Endothelial cell (in vitro differentiated cells): ENCODE measurements around the gene SGSH. TPM values are rescaled to one million over a fixed set of nuclear protein-coding genes. Genes with fewer than 3 reads are reported as not detected.

Source experiments
- DNase-seq: peaks from one replicate; pipeline ENCODE4 v3.0.0; 2021; ENCODE audit warnings: low spot score
- H3K27ac Mint-ChIP-seq: one replicate; pipeline ENCODE4 v1.8.0; 2021; ENCODE audit warnings: mixed read lengths, inconsistent platforms; ENCODE audit not compliant: unreplicated experiment
- H3K27me3 Mint-ChIP-seq: one replicate; pipeline ENCODE4 v1.8.0; 2021; ENCODE audit warnings: mild to moderate bottlenecking, moderate library complexity, mixed read lengths, inconsistent platforms; ENCODE audit not compliant: unreplicated experiment
- H3K36me3 Mint-ChIP-seq: one replicate; pipeline ENCODE4 v1.8.0; 2021; ENCODE audit warnings: mild to moderate bottlenecking, low read depth, mixed read lengths, inconsistent platforms; ENCODE audit not compliant: unreplicated experiment
- H3K4me1 Mint-ChIP-seq: one replicate; pipeline ENCODE4 v1.8.0; 2021; ENCODE audit warnings: mild to moderate bottlenecking, mixed read lengths, inconsistent platforms; ENCODE audit not compliant: unreplicated experiment
- H3K4me3 Mint-ChIP-seq: one replicate; pipeline ENCODE4 v1.8.0; 2021; ENCODE audit warnings: mild to moderate bottlenecking, mixed read lengths, inconsistent platforms; ENCODE audit not compliant: unreplicated experiment
- H3K9me3 Mint-ChIP-seq: one replicate; pipeline ENCODE4 v1.8.0; 2021; ENCODE audit warnings: mixed read lengths, inconsistent platforms; ENCODE audit not compliant: unreplicated experiment
- CTCF ChIP-seq: fragments of 200-600 bp; sonication (generic); IDR thresholded peaks from one replicate; pipeline ENCODE4 v1.5.0; 2021; ENCODE audit warnings: antibody characterized with exemption; ENCODE audit not compliant: unreplicated experiment
- total RNA-seq: library from RNA; stranded (reverse); fragmentation: NEBNext Ultra II Directional; extraction: Animal tissue kit (Norgen Biotek cat#: 25700); gene quantifications from one replicate; pipeline ENCODE4 v1.2.1, GENCODE V29; 2021; ENCODE audit not compliant: unreplicated experiment

The SGSH gene
- total RNA-seq, 1 donor from 2014 or later, result 76.0 TPM

- H3K4me3 Mint-ChIP-seq, result no peak overlapping the region
- peaks cover 4% of the 10 kb centered on the region for H3K27me3 Mint-ChIP-seq
- H3K27ac Mint-ChIP-seq, result no peak overlapping the region
- DNase-seq, result no peak
- H3K36me3 Mint-ChIP-seq, result peaks cover 26% of the 10 kb centered on the region
- no peak for TF ChIP-seq CTCF
- H3K9me3 Mint-ChIP-seq, result no peaks in the 10 kb centered on the region
- H3K4me1 Mint-ChIP-seq, result no peaks in the 10 kb centered on the region
Measured at GRCh38 chr17:80208050-80208449, 12.1 kb downstream of the SGSH start.

- H3K27ac Mint-ChIP-seq, result no peak overlapping the region
Measured at GRCh38 chr17:80205811-80206210, 14.3 kb downstream of the SGSH start.

GRCh38 chr17:80204626-80205468 lies 15.3 kb downstream of the SGSH start:
- no peak overlapping the region for H3K27ac Mint-ChIP-seq
- no peak for DNase-seq
- H3K4me3 Mint-ChIP-seq, result no peak overlapping the region
- H3K4me1 Mint-ChIP-seq, result no peaks in the 10 kb centered on the region
- peaks cover 9% of the 10 kb centered on the region for H3K36me3 Mint-ChIP-seq
- no peak for TF ChIP-seq CTCF
- no peaks in the 10 kb centered on the region for H3K9me3 Mint-ChIP-seq
- peaks cover 4% of the 10 kb centered on the region for H3K27me3 Mint-ChIP-seq

More at GRCh38 chr17:80205811-80206210, 14.3 kb downstream of the SGSH start:
- no peaks in the 10 kb centered on the region for H3K4me1 Mint-ChIP-seq
- H3K36me3 Mint-ChIP-seq, result peaks cover 13% of the 10 kb centered on the region
- H3K9me3 Mint-ChIP-seq, result no peaks in the 10 kb centered on the region
- H3K27me3 Mint-ChIP-seq, result peaks cover 7% of the 10 kb centered on the region
- DNase-seq, result no peak
- no peak for TF ChIP-seq CTCF
- H3K4me3 Mint-ChIP-seq, result no peak overlapping the region

GRCh38 chr17:80203471-80203963 lies 16.6 kb downstream of the SGSH start:
- H3K36me3 Mint-ChIP-seq, result peaks cover 2% of the 10 kb centered on the region
- H3K4me3 Mint-ChIP-seq, result no peak overlapping the region
- H3K4me1 Mint-ChIP-seq, result no peaks in the 10 kb centered on the region
- H3K27me3 Mint-ChIP-seq, result peaks cover 4% of the 10 kb centered on the region
- TF ChIP-seq CTCF, result no peak
- H3K9me3 Mint-ChIP-seq, result no peaks in the 10 kb centered on the region
- no peak overlapping the region for H3K27ac Mint-ChIP-seq
- no peak for DNase-seq

- Mint-ChIP-seq H3K4me1 (peaks cover 2% of the 10 kb centered on the region), H3K36me3 (peaks cover 7% of the 10 kb centered on the region), H3K9me3 (no peaks in the 10 kb centered on the region), H3K4me3 (no peak overlapping the region), H3K27me3 (peaks cover 8% of the 10 kb centered on the region), H3K27ac (no peak overlapping the region)
- TF ChIP-seq CTCF, result no peak
- DNase-seq, result no peak
Measured at GRCh38 chr17:80202197-80202596, 17.9 kb downstream of the SGSH start.
